Stimulated activated CD4-positive, alpha-beta T cell treated with anti-CD3 and anti-CD28 coated beads, Interleukin-1b, Interleukin-23, amount 100 ng/mL, for 24 hours (primary cell): ENCODE results near the gene GIT2.
"Not testable (repeated sequence)": the region's sequence is repeated elsewhere in the genome, so short reads cannot be mapped to it uniquely, and the experiment has no call there.

ENCODE experiments used
- DNase-seq, 4 experiments: peaks; one replicate each; pipeline ENCODE4 v3.0.0-alpha.2; 2020; ENCODE audit warnings: low read depth in 4 of 4, low spot score in 1 of 4

GIT2 gene

DNA sequence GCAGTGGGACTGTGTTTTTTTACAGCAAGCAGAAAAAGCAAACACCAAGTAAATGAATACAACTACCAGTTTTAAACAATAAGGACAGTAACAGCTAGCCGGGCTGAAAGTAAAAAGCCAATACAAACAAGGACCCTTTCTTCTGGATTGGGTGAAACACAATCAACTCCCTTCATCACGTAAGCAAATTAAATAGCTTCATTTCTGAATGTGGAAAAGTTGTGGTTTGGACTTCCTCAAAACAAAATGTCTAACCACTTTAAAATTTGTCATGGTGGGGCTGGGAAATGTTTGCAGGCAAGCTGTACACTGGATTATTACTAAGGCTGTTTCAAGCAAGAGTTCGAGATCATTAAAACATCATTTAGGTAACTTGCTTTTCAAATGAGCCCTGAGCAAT, 48.6 kb downstream of the GIT2 start:
- no peak for DNase-seq

DNA sequence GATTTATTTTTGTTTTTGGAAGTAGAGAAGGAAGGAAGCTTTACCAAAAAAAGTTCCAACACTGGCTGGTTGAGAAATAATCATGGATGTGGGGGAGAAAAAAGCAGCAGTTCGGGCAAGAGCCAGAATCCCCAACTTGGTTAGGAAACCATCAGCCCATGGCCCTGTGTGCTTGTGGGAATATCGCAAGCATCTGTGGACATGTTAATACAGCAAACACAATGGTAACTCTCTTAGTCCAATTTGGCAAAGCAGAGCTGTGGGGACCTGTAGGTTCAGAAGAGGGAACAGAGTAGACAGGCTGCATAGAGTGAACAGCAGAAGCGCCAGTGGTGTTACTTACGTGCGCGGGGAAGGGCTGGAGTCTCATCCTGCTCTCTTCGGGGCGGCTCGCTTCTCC, 49.3 kb downstream of the GIT2 start:
- DNase-seq = no peak

DNA sequence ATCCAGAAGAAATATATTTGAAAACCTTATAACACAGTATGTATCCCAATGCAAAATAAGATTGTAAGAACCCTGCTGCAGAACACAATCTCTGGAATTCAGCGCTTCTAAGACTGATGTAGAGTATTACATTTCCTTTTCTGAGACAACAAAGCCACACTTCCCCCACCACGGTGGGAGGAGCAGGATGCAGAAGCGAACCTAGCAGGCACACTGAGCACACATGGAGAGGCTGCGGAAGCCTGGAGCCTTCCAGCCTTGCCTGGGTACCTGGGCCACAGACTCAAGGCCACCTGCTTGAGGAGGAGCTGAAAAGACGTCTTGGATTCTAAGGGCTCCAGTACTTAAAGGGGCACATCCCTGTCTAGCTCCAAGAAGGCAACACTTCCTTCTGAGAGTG, 49.7 kb downstream of the GIT2 start:
- DNase-seq = no peak

DNA sequence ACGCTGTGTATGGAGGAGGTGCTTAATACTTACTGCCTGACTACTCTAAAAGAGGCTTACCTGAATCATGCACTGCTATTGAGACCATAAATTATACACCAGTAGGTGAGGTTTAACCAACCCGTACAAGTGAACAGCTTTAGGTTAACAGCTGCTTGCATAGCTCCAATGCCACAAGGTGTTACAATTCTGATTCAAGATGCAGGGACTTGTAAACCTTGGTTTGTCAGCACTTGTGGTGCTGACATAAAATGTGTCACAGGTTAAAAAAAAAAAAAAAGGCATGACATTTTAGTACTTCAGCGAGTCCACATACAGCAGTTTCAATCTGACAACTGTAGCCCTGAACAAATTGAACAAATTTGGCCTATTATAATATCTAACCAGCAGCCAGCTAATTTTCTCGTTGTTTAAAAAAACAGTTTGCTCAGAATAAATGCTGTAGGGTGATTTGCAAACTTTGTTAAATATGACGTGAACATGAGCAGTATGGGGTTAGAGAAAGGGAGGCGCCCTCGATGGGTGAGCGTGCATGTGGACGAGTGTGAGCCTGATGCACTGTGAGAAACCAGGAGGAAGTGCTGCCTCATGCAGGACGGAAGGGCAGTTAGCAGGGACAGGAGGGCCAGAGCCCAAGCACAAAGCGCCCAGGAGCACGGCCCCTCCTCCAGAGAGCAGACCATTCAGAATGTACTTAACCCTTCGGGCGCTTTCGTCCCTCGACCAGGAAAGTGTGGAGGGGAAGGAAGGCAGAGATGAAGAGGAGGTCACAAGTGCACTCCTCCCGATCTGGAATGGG, 51.4 kb downstream of the GIT2 start:
- DNase-seq = no peak

DNA sequence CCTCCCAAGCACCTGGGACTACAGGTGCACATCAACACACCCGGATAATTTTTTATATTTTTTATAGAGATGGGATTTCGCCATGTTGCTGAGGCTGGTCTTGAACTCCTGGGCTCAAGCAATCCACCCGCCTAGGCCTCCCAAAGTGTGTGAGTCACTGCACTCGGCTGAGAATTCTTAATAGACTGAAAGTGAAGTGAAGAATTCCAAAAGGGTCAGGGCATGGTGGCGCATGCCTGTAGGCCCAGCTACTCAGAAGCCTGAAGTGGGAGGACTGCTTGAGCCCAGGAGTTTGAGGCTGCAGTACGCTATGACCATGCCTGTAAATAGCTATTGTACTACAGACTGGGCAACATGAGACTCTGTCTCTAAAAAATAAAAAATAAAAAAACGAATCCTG, 52.4 kb downstream of the GIT2 start:
- DNase-seq = no peak

DNA sequence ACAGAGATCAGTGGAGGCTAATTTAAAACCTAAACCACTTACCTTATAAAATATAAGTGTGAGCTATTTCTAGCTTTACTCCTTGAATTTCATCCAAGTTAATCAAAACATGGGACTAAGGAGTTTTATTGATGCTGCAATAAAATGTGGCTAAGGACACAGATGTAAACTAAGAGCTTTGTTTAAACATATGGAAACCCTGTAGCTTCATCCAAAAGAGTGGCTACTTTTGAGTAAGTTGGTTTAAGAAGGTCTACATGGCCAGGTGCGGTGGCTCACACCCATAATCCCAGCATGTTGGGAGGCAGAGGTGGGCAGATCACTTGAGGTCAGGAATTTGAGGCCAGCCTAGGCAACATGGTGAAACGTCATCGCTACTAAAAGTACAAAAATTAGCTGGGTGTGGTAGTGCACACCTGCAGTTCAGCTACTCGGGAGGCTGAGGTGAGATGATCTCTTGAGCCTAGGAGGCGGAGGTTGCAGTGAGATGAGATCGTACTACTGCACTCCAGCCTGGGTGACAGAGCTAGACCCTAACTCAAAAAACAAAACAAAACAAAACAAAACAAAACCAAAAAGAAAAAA, 55.7 kb downstream of the GIT2 start:
- no peak for DNase-seq

DNA sequence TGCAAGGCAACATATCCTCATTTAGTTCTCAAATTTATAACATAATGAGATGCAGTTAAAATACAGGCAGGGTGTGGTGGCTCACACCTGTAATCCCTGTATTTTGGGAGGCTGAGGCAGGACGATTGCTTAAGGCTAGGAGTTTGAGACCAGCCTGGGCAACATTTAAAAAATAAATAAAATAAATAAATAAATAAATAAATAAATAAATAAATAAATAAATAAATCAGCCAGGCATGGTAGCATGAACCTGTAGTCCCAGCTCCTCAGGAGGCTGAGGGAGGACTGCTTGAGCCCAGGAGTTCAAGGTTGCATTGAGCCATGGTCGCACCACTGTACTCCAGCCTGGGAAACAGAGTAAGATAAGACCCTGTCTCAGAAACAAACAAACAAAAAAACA, 56.7 kb downstream of the GIT2 start:
- no peak for DNase-seq

DNA sequence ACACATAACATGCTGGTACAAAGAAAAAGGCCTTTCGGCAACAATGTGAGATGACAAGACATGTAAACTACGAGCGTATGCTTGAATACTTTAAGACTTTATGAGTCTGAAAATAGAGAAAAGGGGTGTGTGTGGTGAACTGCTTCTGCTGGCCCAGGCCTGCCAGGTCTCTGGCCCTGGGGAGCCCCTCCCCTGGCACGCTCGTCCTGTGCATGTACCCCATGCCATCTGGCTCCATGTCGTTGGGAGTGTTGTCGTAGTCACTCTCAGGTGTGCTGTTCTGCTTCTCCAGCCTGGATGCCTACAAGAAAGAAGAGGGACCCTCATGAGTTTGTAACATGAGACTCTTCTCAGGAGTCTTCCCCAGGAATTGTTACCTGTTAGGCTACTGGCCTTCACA, 57.2 kb downstream of the GIT2 start:
- no peak for DNase-seq

DNA sequence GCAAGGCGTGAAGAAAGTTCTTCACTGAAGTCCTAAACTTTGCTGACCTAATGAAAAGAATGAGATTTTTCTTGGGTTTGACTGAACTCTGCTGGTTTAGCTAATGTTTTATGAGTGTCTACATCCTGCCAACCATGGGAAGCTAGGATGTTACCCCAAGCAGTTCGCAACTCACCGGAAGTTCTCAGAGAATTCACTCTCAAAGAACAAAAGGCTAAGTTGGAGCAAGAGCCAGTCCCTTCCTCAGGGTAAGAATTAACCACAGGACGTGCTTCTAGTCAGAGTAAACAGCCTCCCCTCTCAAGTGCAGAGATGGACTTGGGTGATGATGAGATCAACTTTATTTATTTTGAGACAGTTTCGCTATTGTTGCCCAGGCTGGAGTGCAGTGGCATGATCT, 58.8 kb downstream of the GIT2 start:
- DNase-seq = no peak

DNA sequence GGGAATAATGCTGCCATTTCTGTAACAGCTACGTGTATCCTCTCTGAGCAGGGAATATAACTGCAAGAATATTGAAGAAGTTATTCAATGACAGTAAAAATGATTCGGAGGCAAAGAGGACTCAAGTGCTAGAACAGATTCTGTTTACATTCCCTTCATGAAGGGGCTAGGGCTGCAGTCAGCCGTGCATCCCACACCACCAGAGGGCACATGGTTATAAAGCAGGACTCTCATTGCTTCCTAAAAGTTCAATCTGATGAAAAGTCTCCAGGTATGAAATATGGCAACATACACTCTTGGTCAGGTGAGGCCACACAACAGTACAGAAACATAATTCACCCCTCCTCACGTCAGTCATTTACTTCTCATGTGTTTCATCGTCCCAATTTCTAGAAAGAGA, 62.1 kb downstream of the GIT2 start:
- DNase-seq = no peak

DNA sequence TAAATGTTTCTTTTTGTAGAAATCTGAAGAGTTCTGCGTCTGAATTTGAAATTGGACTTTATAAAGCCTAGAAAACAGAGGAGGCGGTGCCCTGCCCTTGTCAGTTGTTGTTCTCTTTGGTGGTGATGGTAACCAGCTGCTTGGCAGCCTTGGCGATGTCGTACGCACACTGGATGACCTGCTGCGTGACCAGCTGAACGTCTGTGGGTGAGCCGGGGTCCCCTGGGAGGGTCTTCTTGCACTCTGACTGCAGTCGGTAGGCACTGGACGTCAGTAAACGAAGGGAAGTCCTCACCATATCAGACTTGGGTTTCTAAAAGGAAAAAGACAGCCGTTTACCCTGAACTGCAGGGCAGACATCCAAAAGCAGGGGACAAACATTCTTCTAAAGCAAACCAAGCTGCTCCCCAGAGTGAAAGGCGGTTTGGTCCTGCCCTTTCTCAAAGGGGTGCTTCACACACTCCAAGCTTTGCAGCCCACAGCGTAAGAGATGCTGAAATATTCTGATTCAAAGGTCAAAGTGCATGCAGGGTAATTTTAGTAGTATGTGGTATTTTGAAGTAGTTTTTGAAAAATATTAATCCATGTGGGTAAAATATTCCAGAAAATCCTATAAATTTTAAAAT, 63.2 kb downstream of the GIT2 start:
- DNase-seq = no peak

DNA sequence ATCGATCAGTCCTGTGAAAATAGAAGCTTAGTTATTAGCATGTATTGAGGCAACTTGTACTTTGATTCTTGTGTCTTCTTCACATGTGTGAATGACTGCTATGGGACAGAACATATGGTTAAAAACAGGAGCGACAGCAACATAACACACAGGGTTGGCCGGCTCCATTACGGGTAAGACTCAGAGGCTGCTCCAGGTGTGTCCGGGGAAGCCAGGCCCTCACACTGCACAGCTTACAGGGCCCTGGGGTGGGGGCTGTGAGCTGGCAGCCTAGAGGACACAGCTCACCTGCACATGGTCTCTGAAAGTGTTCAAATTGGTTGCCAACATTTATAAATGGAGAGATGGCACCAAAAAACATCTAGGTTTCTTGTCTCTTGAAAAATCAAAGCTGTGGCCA, 65.0 kb downstream of the GIT2 start:
- DNase-seq = no peak

DNA sequence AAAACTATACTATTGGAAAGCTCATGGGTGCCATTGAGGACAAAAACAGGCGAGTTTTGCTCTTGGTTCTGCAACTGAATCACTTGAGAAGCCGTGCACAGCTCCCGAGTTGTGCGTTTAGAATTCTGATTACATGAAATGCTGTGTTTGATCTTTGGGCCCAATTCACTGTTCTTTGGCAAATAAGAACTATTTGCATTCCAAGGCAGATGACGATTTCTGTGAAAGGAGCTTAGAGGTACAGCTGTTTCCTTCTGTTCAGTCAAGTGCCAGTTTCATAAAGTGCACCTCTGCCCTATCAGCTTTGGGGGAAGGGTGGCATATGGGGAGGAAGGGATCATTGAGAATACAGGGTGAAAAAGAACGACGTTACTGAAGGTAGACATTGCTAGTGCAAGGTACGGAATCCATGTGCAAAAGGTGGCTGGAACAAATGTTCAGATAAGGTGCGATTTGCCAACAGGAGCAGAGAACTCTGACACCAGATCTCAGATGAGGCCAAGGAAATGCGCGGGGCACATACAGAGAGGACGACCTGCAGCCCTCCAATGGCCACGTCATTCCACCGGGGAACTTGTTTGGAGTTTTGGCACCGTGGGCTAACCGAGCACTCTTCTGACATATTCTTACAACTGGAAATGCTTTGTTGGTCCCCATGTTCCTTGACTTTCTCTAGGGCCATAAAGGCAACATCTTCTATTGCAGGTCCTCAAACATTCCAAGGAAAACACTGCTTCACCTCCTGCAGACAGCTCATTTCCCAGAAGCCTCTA, 66.0 kb downstream of the GIT2 start:
- no peak for DNase-seq

DNA sequence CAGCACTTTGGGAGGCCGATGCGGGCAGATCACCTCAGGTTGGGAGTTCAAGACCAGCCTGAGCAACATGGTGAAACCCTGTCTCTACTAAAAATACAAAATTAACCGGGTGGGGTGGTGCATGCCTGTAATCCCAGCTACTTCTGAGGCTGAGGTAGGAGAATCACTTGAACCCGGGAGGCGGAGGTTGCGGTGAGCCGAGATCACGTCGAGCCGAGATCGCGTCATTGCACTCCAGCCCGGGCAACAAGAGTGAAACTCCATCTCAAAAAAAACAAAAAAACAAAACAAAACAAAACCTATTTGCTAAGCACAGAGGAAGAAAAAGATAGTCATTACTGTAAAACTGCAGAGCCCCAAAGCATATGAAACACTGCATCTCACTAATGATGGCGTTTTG, 66.8 kb downstream of the GIT2 start:
- not testable (repeated sequence) for DNase-seq

DNA sequence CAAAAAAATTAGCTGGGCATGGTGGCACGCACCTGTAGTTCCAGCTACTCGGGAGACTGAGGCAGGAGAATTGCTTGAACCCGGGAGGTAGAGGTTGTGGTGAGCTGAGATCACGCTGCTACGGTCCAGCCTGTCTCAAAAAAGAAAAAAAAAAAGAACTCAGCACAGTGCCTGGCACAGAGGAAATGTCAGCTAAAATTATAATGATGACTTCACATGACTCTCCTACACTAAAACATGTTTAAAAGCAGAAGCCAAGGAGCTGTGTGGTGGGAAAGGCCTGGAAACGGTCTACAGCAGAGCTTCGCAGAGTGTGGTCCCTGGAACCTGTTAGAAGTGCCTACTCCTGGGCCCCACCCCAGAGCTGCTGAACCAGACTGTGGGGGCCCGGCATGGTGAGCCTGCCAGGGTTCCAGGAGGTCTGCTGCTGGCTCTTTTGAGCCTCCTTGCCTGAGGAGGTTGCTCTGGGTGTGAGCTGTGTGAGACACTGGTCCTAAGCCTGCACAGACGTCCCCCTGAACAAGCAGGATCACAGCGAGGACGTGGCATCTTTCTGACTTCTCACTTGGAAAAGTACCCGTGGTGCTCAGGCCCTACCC, 68.0 kb downstream of the GIT2 start:
- DNase-seq = no peak

DNA sequence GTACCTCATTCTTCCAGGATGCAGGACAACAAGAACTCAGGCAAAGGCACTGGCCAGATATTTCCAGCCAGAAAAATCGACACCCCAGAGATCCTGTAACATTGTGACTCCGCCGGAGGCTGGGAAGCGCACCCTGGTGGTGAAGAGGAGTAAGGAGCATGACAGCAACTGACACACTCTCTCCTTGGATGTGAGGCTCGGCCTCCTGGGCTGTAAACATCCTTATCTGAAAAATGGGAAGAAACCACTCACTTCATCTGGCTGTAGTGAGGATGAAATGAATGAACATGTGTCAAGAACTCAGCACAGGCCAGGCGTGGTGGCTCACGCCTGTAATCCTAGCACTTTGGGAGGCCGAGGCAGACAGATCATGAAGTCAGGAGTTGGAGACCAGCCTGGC, 68.5 kb downstream of the GIT2 start:
- DNase-seq = peak in 3 of 4 experiments; percentile 3 to 22 (median 16)

DNA sequence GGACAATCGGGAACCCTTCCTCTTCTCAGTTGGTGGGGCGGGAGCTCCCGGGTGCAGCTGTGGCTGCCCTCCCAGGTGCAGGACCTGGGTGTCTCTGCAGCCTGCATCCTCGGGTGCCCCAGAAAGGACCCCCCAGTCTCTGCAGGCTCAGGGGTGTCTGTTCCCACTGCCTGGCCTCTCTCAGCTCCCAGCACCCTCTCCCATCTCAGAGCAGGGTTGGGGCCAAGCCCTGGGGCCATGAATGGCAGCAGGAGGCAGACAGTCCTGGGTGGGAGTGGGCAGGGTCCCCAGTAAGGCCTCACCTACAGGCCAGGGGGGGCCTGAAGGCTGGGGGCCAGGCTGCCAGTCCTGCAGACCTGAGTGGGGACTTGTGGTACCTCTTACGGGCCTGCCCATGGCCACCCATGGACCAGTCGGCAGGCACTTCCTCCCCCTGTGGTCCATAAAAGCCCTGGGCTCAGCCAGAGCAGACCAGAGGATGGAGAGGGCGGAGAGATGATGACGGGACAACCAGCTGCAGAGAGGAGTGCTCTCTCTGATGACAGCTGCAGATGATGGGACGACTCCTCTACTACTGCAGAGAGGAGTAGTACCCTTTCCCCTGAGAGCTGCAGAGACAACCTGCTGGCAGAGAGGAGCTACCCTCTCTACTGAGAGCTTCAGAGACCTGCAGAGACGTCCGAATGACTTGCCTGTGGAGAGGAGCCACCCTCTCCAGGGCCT, 69.5 kb downstream of the GIT2 start:
- DNase-seq = no peak

DNA sequence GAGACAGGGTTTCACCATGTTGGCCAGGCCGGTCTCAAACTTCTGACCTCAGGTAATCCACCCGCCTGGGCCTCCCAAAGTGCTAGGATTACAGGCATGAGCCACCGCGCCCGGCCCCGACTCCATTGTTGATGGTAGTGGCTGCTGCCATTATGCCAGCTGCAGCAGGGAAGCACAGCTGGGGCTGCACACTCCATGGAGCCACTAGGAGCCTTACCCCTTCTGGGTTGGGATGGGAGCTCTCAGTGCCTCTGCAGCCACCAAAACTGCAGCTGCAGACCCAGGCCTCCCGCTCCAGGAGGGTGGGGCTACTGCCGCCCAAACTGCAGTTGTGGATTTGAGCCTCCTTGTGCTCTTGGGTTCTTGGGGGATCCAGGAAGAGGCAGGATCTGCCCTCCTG, 70.2 kb downstream of the GIT2 start:
- no peak for DNase-seq

DNA sequence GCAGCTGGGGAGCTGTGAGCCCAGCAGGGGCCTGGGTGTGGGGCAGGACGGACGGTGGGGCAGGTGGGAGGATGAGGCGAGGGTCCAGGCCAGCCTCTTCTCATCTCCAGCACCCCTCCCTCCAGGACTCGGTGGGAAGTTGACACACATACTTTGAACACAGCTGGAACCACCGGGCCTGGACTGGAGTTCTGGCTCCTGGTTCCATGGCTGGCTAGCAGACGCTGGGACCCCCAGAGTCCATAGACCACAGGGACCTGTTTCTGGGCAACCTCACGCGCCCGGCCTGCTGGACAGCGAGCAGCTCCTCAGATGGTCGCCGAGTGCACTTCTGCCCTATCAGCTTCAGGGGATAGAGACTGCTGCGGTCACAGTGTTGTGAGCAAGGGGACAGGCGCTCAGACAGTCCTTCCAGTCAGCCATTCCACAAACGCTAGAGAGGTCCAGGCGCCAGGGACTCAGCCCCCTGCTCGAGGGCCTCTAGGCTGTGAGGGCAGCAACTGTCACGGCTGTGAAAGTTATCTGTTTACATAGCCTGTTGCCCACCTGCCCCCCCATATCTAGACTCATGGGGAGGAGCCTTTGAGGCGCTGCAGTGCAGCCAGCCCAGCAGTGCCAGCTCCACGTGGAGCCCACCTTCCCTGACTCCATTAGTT, 70.9 kb downstream of the GIT2 start:
- no peak for DNase-seq

DNA sequence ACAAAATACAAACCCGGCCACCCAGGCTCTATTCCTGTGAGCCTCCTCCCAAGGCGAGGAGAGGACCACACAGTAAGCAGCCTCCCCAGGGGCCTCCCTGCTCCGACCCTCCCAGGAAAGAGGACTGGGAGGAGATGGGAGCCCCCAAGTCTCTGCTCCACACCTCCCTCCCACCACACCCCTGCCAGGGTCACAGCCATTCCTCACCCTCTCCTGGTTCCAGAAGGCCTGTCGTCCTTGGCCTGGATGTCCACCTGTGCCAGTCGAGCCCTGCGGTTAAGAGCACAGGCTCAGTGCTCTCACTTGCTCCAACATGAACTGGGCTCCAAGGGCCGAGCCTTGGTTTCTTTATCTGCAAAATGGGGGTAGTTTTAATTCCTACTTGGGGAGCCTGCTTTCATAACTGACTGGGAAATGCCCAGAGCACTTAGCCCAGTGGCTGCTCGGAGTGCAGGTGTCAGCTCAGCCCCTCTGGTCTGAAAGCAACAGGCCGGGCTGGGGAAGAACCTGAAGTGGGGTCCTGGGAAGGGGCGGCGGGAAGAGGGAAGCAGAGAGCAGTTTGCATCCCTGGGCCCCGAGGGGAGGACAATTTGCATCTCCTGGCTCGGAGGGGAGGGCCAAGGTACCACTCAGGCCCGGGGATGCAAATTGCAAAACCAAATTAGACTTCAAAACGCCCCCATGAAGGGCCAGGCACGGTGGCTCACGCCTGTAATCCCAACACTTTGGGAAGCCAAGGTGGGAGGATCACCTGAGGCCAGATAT, 72.5 kb downstream of the GIT2 start:
- DNase-seq = no peak
